ENCODE measurements around the gene PRDM15.
A peak's percentile ranks its signal among the peaks of the same experiment; 100 is the strongest.

Gene PRDM15

DNA sequence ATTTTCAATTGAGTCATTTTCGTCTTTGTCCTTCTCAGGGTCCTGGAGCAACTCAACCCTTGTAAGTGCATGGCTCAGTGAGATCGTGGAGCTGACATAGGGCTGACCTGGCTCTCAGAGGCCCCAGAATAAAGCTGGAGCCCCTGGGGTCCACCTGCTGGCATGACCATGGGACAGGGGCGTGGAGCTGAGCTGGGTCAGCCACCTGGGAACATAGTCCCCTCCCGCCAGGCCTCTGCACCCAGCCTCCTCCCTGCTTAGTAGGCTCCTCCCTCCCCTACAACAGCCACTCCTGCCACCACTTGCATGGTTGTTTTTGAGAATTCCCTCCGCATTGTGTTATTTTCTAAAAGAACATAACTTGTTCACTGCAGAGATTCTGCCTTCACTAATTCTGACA, 109.2 kb downstream of the PRDM15 start:
- Histone ChIP-seq H3K9me3 (ENCODE audit: insufficient read depth, low read depth, low read length) (no peaks in the 10 kb centered on the region), H4K20me1 (ENCODE audit: insufficient read depth, low read length, poor library complexity, severe bottlenecking) (no peaks in the 10 kb centered on the region), H3K27me3 (ENCODE audit: insufficient read depth, low read length, poor library complexity, severe bottlenecking) (no peaks in the 10 kb centered on the region), H3K9me2 (replicated peaks; ENCODE audit: low read depth, low read length) (no peaks in the 10 kb centered on the region), H3K36me3 (ENCODE audit: insufficient read depth, low read length) (no peaks in the 10 kb centered on the region), H3K9ac (ENCODE audit: low read depth, low read length, poor library complexity, severe bottlenecking) (no peak overlapping the region), H3K79me2 (ENCODE audit: insufficient read depth, low read length) (no peaks in the 10 kb centered on the region), H3F3A (ENCODE audit: low read depth) (no peaks in the 10 kb centered on the region), H2AFZ (ENCODE audit: low read length) (no peak overlapping the region), H3K4me2 (ENCODE audit: low read depth, low read length, poor library complexity, severe bottlenecking) (no peak overlapping the region), H3K4me1 (ENCODE audit: insufficient read depth, low read length, poor library complexity, severe bottlenecking) (peaks cover 14% of the 10 kb centered on the region), H3K4me3 (ENCODE audit: low read length, poor library complexity, severe bottlenecking) (no peak overlapping the region)
- no peak for TF ChIP-seq EZH2phosphoT487 (IDR thresholded peaks at IDR 0.05; ENCODE audit: borderline replicate concordance)
- TF ChIP-seq, protein P1, sequence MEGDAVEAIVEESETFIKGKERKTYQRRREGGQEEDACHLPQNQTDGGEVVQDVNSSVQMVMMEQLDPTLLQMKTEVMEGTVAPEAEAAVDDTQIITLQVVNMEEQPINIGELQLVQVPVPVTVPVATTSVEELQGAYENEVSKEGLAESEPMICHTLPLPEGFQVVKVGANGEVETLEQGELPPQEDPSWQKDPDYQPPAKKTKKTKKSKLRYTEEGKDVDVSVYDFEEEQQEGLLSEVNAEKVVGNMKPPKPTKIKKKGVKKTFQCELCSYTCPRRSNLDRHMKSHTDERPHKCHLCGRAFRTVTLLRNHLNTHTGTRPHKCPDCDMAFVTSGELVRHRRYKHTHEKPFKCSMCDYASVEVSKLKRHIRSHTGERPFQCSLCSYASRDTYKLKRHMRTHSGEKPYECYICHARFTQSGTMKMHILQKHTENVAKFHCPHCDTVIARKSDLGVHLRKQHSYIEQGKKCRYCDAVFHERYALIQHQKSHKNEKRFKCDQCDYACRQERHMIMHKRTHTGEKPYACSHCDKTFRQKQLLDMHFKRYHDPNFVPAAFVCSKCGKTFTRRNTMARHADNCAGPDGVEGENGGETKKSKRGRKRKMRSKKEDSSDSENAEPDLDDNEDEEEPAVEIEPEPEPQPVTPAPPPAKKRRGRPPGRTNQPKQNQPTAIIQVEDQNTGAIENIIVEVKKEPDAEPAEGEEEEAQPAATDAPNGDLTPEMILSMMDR (conservative IDR thresholded peaks at IDR 0.05; ENCODE audit: low read length), result no peak

DNA sequence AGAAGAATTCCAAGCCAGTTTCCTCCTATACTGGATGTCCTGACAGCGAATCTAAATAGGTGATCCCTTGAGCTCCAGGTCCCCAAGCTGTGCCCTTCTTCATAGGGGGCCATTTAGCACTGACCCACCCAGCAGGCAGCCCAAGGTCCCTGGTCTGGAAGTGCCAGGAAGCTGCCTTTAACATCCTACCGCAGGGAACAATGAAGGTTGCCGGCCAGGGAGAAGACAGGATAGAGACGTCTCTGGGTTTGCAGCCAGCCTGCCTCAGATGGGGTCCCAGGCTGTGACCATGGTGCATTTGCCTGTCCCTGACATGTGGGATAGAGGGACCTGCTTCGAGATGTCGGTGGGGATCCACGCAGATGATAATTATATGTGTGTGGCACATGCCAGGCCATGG, 109.6 kb downstream of the PRDM15 start:
- no peak overlapping the region for H3K4me3 ChIP-seq (ENCODE audit: low read length, poor library complexity, severe bottlenecking)
- H2AFZ ChIP-seq (ENCODE audit: low read length), result no peak overlapping the region
- no peaks in the 10 kb centered on the region for H3F3A ChIP-seq (ENCODE audit: low read depth)
- no peak overlapping the region for H3K4me2 ChIP-seq (ENCODE audit: low read depth, low read length, poor library complexity, severe bottlenecking)
- no peaks in the 10 kb centered on the region for H3K36me3 ChIP-seq (ENCODE audit: insufficient read depth, low read length)
- no peak overlapping the region for H3K9ac ChIP-seq (ENCODE audit: low read depth, low read length, poor library complexity, severe bottlenecking)
- no peak for TF ChIP-seq EZH2phosphoT487 (IDR thresholded peaks at IDR 0.05; ENCODE audit: borderline replicate concordance)
- no peaks in the 10 kb centered on the region for H3K9me3 ChIP-seq (ENCODE audit: insufficient read depth, low read depth, low read length)
- no peaks in the 10 kb centered on the region for H4K20me1 ChIP-seq (ENCODE audit: insufficient read depth, low read length, poor library complexity, severe bottlenecking)
- no peaks in the 10 kb centered on the region for H3K27me3 ChIP-seq (ENCODE audit: insufficient read depth, low read length, poor library complexity, severe bottlenecking)
- H3K79me2 ChIP-seq (ENCODE audit: insufficient read depth, low read length), result no peaks in the 10 kb centered on the region
- H3K4me1 ChIP-seq (ENCODE audit: insufficient read depth, low read length, poor library complexity, severe bottlenecking), result peaks cover 14% of the 10 kb centered on the region
- H3K9me2 ChIP-seq (replicated peaks; ENCODE audit: low read depth, low read length), result no peaks in the 10 kb centered on the region

DNA sequence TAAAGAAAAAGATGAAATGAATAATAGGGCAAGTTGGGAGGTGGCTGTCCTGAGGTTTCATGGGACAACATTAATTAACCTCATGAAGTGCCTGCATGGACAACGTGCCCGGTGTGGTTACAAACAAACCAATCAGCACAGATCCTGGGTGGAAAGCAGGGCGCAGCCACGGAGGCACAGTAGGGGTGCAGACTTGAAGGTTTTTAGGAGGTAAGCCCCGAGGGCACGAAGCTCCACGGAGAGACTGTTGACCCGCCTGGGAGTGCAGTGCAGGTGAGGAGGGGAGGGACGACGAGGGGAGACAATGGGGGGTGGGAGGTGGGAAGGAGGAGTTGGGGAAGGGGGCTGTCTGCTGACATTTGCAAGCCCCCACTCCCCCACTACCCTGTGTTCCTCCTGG, 110.0 kb downstream of the PRDM15 start:
- Histone ChIP-seq H3F3A (ENCODE audit: low read depth) (no peaks in the 10 kb centered on the region), H2AFZ (ENCODE audit: low read length) (no peak overlapping the region), H3K27me3 (ENCODE audit: insufficient read depth, low read length, poor library complexity, severe bottlenecking) (no peaks in the 10 kb centered on the region), H3K79me2 (ENCODE audit: insufficient read depth, low read length) (no peaks in the 10 kb centered on the region), H3K9me2 (replicated peaks; ENCODE audit: low read depth, low read length) (no peaks in the 10 kb centered on the region), H3K36me3 (ENCODE audit: insufficient read depth, low read length) (no peaks in the 10 kb centered on the region), H3K4me1 (ENCODE audit: insufficient read depth, low read length, poor library complexity, severe bottlenecking) (peaks cover 14% of the 10 kb centered on the region), H3K9ac (ENCODE audit: low read depth, low read length, poor library complexity, severe bottlenecking) (no peak overlapping the region), H3K4me3 (ENCODE audit: low read length, poor library complexity, severe bottlenecking) (peak overlapping the region; percentile 65), H4K20me1 (ENCODE audit: insufficient read depth, low read length, poor library complexity, severe bottlenecking) (no peaks in the 10 kb centered on the region), H3K9me3 (ENCODE audit: insufficient read depth, low read depth, low read length) (no peaks in the 10 kb centered on the region), H3K4me2 (ENCODE audit: low read depth, low read length, poor library complexity, severe bottlenecking) (peak overlapping the region; percentile 66)
- TF ChIP-seq, protein P1 (conservative IDR thresholded peaks at IDR 0.05; ENCODE audit: low read length), result no peak
- TF ChIP-seq EZH2phosphoT487 (IDR thresholded peaks at IDR 0.05; ENCODE audit: borderline replicate concordance), result no peak

DNA sequence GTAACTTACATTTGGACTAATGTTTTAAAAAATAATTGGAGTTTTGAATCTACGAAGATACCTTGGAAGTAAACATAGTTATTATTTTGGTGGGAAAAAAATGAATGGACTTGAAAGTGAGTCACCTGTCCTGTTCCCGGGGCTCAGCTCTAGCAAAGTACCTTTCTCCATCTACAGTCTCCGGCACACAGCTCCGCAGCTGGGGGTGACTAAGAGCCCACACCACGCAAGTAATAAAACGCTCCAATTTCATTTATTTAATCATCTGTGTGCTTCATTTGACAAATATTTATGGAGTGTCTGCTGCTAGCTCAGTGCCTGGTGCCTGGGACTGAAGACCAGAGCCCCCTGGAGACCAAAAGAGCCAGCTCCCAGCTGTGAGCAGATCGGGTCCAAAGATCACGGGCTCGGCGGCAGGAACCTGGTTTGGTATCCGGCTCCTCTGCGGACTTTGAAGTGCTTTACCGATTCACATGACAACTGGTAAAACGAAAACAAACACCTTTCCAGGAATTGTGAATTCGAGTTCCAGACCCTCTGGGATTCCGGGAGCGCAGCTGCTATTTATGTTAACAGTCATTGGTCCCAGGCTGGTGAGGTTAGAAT, 110.6 kb downstream of the PRDM15 start:
- H3K4me2 ChIP-seq (ENCODE audit: low read depth, low read length, poor library complexity, severe bottlenecking), result peak overlapping the region; percentile 66
- H3K27me3 ChIP-seq (ENCODE audit: insufficient read depth, low read length, poor library complexity, severe bottlenecking), result no peaks in the 10 kb centered on the region
- H3K9me3 ChIP-seq (ENCODE audit: insufficient read depth, low read depth, low read length), result no peaks in the 10 kb centered on the region
- peak overlapping the region; percentile 65 for H3K4me3 ChIP-seq (ENCODE audit: low read length, poor library complexity, severe bottlenecking)
- peaks cover 14% of the 10 kb centered on the region for H3K4me1 ChIP-seq (ENCODE audit: insufficient read depth, low read length, poor library complexity, severe bottlenecking)
- no peaks in the 10 kb centered on the region for H4K20me1 ChIP-seq (ENCODE audit: insufficient read depth, low read length, poor library complexity, severe bottlenecking)
- no peaks in the 10 kb centered on the region for H3F3A ChIP-seq (ENCODE audit: low read depth)
- peak overlapping the region; percentile 42 for H3K9ac ChIP-seq (ENCODE audit: low read depth, low read length, poor library complexity, severe bottlenecking)
- peak overlapping the region; percentile 72 for H2AFZ ChIP-seq (ENCODE audit: low read length)
- H3K79me2 ChIP-seq (ENCODE audit: insufficient read depth, low read length), result no peaks in the 10 kb centered on the region
- H3K36me3 ChIP-seq (ENCODE audit: insufficient read depth, low read length), result no peaks in the 10 kb centered on the region
- TF ChIP-seq, protein P1 (conservative IDR thresholded peaks at IDR 0.05; ENCODE audit: low read length), result peak; percentile 51
- no peak for TF ChIP-seq EZH2phosphoT487 (IDR thresholded peaks at IDR 0.05; ENCODE audit: borderline replicate concordance)
- no peaks in the 10 kb centered on the region for H3K9me2 ChIP-seq (replicated peaks; ENCODE audit: low read depth, low read length)
